Hypothalamus (tissue), 51 donors: ENCODE data around the gene RAD54L.
"Not testable (repeated sequence)": the region's sequence is repeated elsewhere in the genome, so short reads cannot be mapped to it uniquely, and the experiment has no call there.

Experiments
- DNase-seq, 51 donors: peaks; one replicate each; lab custom pipeline; 2025; lab: John Stamatoyannopoulos, UW

The RAD54L gene

GRCh38 chr1:46247436-46248121 lies at the start of gene RAD54L:
Gene RAD54L (plus strand): TSS chr1:46247763. CDS start chr1:46248406, 643 bp downstream.
- DNase-seq = peak; percentile 37 to 99 (median 94)

DNA sequence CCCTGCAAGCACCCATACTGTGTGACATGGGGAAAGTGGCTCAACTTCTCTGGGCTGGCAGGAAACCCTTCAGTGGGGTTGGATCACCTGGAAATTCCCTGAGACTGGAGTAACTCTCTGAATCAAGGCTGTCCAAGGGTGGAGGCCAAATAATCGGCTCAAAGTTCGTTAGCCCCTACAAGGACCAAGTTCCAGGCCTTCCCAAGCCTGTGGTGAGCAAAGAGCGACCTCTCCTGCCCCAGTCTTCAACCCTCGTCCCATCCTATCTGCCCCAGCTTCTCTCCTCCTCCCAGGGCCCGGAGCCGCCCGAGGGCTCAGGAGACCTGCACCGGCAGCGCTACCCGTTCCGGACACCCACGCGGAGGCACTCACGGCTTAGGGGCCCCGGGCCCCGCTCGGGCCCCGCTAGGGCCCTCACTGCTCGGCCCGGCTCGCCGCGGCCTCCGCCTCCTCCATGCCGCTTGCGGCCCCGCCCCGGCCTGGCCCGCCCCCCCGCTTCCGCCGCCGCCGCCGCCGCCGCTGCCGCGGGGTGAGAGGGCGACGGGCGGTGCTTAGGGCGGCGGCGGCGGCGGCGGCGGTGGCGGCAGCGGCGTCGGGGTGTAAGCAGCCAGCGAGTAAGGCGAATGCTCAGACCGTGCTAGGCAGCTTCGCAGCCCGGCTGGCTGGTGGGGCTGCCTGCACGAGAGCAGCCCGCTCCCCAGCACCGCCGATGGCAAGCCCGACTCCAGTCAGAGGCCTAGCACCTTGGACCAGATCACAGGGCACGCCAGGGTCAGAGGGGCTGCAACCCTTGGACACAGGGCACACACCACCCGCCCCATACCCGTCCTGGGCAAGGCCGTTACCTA lies 49.4 kb upstream of the RAD54L start, which contains the start of gene POMGNT1:
Gene POMGNT1 (minus strand): TSS at position 471 of the 848 bp plus-strand sequence. CDS start 613 bp downstream, outside the sequence.
- DNase-seq = peak in 39 of 51 donors; percentile 17 to 78 (median 57)

GRCh38 chr1:46199233-46199749 lies 48.3 kb upstream of the RAD54L start:
- no peak for DNase-seq

DNA sequence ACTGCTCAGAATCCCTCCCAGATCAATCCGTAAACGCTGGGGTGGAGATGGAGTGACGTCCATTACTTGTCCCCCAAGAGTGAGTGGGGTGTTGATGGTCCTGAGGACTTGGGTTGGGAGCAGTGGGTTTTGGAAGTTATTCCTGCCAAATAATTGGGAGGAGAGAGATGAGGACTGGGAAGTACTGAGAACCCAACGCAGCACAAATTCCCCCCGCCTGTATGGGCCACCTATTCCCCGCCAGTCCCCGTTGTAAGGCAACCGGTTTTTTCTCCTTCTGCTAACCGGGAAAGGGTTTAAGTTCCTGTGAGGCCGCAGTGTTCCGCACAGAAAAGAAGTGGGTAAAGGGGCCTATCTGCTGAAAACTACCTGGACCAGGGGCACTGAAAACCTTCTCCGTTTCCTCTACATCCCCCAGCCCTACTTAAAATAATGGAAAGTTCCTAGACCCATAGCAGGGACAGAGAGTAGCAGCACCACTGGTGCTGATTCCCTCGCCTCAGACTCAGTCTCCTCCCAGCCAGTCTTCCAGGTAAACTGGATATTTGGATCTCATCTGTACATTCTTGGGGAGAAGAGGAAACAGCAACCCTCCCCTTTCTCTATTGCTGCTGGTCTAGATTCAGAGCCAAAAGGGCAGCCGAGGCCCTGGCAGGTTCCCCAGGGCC lies 43.7 kb upstream of the RAD54L start:
- peak in 11 of 51 donors; percentile 27 to 74 (median 48) for DNase-seq

DNA sequence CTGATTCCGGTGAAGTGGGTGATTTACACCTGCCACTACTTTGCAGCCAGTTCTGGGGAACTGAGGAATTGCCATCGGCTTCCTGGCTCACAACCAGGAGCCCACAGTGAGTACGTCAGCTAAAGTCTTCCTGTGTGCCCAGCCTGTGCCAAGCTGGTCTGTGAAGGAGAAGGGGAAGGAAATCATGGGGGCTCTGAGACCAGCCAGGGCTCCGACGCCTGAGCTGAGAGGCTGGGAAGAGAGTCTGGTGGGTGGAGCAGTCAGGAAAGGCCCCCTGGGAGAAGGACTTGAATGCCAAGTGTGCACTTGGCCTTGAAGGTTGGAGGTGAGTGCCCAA lies 43.2 kb upstream of the RAD54L start:
- peak in 21 of 51 donors; percentile 10 to 74 (median 28) for DNase-seq

DNA sequence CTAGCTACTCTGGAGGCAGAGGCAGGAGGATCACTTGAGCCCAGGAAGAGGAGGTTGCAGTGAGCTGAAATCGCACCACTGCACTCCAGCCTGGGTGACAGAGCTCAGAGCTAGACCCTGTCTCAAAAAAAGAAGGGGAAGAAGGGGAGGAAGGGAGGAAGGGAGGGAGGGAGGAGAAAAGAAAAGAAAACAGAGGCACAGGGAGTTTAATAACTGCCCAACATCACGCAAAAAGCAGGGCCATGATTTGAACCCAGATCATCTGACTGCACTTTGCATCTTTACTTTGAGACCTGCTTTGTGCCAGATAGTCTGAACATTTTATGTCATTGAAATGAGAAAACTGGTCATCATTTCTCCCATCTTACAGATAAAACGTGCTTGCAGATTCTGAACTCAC lies 42.4 kb upstream of the RAD54L start:
- no peak for DNase-seq

DNA sequence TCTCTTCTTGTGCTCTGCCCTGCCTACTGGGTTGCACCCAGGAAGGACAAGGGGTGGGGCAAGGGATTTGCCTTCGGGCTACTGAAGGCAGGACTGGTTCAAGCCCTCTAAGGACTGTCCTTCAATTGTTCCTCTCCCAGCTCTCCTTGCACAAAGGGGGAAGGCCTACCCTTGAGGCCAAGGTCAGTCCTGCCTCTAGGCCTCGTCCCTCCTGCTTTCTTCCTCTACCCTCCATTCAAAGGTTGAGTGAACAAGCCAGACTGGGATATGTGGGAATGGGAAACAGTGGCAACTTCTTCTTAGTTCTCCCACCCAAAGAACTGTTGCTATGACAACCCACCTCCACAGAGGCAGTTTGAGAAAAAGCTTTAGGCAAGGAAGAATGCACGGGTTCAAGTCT lies 41.8 kb upstream of the RAD54L start:
- DNase-seq = peak in 2 of 51 donors; percentile 7 to 30

- no peak for DNase-seq
These were observed 41.2 kb upstream of the RAD54L start for GRCh38 chr1:46206399-46206798.

GRCh38 chr1:46210561-46210960 lies 37.0 kb upstream of the RAD54L start:
- DNase-seq = no peak

DNA sequence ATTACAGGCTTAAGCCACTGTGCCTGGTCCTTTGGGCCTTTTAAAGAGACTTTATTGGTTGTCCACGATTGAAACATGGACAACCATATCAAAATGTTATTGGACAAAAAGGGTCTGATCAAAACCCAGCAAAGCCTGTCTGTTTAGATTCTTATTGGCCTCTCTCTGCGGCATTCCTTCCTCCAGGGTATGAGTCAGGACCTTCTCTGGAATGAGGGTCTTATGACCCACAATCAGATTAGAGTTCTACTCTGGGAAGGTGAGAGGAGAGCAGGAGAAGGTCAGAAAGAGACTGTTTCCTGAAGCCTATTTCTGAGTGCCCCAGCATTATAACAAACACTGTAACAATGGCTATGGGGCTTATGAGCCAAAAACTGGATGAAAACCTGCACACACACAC lies 36.5 kb upstream of the RAD54L start:
- no peak for DNase-seq

GRCh38 chr1:46215504-46215903 lies 32.1 kb upstream of the RAD54L start:
- no peak for DNase-seq

DNA sequence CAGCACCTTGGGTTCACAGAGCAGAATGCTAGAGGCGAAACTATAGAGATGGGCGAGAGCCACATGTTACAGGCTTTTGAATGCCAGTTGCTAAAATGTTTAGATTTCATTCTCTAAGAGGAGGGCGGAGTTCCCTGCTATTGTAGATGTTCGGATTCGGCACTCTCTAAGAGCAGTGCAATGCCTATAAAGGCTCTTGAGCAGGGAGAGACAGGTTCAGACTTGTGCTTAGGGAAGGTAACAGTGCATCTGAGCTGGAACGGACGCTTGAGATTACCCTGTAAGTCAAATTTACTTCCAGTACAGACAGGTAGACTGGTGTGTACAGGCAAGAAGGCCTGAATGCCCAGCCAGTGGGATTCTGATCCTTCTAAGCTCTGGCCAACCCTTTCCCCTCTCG lies 29.1 kb upstream of the RAD54L start:
- no peak for DNase-seq

GRCh38 chr1:46219551-46220520 lies 27.7 kb upstream of the RAD54L start:
- DNase-seq = peak in 12 of 51 donors; percentile 5 to 41 (median 20)

- DNase-seq = no peak
These were observed 26.8 kb upstream of the RAD54L start for GRCh38 chr1:46220808-46221207.

- peak in 44 of 51 donors; percentile 17 to 93 (median 74) for DNase-seq
These were observed 25.8 kb upstream of the RAD54L start for GRCh38 chr1:46221749-46222148.

- not testable (repeated sequence) for DNase-seq
These were observed 24.5 kb upstream of the RAD54L start for GRCh38 chr1:46223055-46223454.

GRCh38 chr1:46223472-46223943 lies 24.1 kb upstream of the RAD54L start:
- DNase-seq = peak in 43 of 51 donors; percentile 16 to 87 (median 58)

DNA sequence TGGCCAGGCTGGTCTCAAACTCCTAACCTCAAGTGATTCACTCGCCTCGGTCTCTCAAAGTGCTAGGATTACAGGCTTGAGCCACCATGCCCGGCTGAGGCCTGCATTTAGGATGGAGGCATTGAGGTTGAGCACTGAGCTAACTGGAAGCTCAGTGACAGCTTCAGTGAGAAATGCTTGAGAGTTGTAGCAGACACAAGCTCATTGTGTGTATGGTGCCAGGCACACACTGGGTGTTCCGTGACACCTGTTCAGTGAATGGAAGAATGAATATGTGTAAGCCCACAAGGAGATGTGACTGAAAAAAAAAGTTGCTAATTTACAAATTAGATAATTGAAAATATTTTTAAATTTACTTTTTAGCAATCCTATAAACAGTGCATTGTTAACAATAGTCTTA lies 22.6 kb upstream of the RAD54L start:
- peak in 9 of 51 donors; percentile 4 to 43 (median 20) for DNase-seq

DNA sequence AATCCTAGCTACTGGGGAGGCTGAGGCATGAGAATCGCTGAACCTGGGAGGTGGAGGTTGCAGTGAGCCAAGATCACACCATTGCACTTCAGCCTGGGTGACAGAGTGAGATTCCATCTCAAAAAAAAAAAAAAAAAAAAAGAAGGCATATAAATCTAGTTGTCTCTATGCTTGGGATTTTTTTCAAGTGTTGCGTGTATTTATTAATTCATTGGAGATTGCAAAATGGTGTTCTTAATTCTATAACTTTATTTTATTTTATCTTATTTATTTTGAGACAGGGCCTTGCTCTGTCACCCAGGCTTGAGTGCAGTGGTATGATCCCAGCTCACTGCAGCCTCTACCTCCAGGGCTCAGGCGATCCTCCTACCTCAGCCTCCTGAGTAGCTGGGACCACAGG lies 16.3 kb upstream of the RAD54L start:
- DNase-seq = not testable (repeated sequence)

DNA sequence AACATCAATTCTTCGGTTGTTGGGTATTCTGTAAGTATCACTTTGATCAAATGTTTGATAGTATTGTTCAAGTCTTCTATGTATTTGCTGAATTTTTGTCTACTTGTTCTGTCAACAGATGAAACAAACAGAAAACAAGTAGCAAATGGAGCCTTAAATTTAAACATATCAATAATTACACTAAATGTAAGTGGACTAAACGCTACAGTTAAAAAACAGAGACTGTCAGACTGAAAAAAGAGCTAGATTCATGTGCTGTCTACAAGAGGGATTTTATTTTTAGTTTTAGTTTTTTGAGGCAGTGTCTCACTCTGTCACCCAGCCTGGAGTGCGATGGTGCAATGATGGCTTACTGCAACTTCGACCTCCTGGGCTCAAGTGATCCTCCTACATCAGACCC lies 10.7 kb upstream of the RAD54L start:
- DNase-seq = no peak
